Frontal cortex (tissue), 4 donors: Measurements from ENCODE around the gene TRIOBP. TPM values are rescaled to one million over a fixed set of nuclear protein-coding genes. Genes with fewer than 3 reads are reported as not detected.
A peak's percentile ranks its signal among the peaks of the same experiment; 100 is the strongest.

ENCODE experiments used
- DNase-seq, 2 donors: peaks; one replicate each; pipeline ENCODE4 v3.0.0; 2012; ENCODE audit warnings: low spot score in 2 of 2
- FAIRE-seq: peaks from 2 replicates; lab custom pipeline; 2012; peaks lifted over from hg19 to GRCh38; lab: Jason Lieb, UNC
- total RNA-seq: library from RNA; depleted of rRNA; stranded (reverse); fragments of >200 nt; gene quantifications from one replicate; pipeline ENCODE4 v1.2.3, GENCODE V29; 2014
- donor health status: control.
- donor health status: control.
- donor health status: control.

TRIOBP gene
- total RNA-seq, 1 donor from 2014 or later = 10.6 TPM

GRCh38 chr22:37745548-37746365 lies 48.9 kb downstream of the TRIOBP start:
- FAIRE-seq = no peak
- peak; percentile 94 to 95 for DNase-seq

GRCh38 chr22:37746366-37747079 lies 49.7 kb downstream of the TRIOBP start:
- FAIRE-seq (no peak), DNase-seq (no peak)

DNA sequence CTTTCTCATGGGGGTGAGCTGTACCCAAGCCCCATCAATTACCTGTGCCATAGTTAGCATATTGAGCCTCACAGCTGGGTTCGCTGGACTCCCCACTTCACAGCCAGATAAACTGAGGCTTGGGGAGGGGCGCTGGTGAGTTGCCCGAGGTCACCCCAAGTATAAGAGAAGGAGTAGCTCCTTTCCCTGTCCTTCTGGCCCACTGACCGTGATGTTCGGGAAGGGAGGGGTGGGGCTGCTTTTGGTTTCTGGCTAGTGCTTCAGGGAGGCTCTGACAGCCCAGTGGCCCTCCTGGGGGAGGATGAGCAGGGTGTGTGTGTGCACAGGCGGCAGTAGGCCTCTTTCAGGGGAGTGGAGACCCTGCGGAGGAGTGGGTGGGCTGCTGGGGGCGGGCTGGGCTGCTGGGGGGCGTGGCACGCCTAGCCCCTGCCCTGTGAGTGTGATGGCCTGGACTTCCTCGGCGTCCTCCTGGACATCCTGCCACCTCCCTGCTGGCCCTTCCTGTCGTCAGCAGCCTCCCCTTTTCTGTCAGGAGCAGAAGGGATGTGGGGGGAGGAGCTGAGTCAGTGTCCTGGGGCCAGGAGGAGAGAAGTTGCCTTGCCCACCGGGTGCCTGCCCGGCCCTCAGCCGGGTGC lies 50.3 kb downstream of the TRIOBP start:
- FAIRE-seq (no peak), DNase-seq (no peak)

GRCh38 chr22:37747715-37748100 lies 50.9 kb downstream of the TRIOBP start:
- DNase-seq (no peak), FAIRE-seq (no peak)

- DNase-seq (no peak), FAIRE-seq (no peak)
These were observed 51.8 kb downstream of the TRIOBP start for GRCh38 chr22:37748659-37749058.

- no peak for DNase-seq
- no peak for FAIRE-seq
These were observed 52.4 kb downstream of the TRIOBP start for GRCh38 chr22:37749226-37749625.

GRCh38 chr22:37749831-37750595 lies 53.2 kb downstream of the TRIOBP start:
- FAIRE-seq = no peak

GRCh38 chr22:37750596-37751162 lies 53.8 kb downstream of the TRIOBP start:
- no peak for DNase-seq
- FAIRE-seq = no peak

More at GRCh38 chr22:37749831-37750595, 53.2 kb downstream of the TRIOBP start:
- DNase-seq = no peak

DNA sequence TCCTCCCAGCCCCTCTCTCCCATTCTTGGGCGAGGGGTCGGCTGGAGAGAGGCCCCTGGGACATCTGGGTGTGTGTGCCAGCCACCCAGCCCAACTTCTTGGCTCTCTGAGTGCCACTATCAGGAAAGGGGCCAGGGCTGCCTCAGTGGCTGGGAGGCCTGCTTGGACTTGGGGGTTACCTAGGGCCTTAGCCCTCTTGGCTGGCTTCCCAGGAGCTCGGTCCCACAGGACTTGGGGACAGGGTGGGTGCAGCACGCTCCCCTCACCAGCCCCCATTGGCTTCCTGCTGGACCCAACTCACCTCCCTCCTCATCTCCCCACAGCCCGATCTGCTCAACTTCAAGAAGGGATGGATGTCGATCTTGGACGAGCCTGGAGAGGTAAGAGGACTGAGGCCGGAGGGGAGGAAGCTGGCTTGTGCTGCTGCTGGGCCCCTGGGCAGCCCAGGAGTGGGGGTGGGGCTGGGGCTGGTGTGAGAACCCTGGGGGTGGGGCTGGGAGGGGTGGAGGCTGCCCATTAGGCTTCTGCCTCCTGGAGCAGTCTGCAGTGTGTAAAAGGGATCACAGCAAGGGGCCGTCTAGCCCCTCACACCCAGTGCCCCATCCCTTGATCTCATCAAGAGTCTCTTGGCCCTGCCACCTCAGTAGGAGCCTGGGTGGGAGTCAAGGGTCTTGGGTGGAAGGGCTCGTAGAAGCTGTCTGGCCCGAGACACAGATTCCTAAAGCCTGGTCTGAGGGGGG lies 54.8 kb downstream of the TRIOBP start:
- DNase-seq (no peak), FAIRE-seq (no peak)

DNA sequence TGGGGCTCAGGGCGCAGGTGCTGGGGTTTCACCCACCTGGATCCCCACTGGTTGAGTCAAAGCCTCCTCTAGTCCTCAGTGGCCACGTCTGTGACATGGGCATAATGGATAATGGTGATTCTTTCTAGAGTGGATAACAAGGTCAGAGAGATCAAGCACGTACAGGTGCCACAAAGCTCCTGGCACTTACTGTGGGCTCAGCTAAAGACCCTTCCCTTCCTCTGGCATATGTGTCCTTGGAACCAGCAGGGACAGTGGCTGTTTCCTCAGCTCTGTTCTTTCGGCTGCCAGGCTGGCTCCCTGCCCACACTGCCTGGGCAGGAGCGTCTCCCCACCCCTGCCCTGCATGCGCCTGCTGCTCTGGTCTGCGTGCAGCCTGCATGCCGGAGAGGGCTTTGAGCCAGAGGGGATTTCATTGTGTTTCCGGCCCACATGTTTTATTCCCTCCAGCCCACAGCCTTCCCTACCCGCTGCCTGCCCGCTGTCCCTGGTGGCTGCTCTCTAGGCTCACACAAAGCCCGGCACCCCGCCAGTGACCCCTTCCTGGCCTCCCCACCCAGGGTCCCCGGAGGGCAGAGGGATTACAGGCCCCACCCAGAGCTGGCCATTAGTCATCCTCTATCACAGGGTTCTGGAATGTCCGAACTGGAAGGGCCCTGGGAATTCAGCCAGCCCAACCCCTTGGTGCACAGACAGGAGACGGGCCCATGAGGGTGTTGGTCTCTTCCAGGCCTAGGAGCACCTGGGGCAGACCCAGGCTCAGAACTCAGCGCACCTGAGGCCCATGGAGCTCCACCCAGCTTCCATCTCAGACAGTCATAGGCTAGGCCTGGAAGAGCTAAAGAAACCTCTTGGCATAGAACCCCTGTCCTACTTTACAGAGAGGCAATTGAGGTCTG lies 55.6 kb downstream of the TRIOBP start:
- FAIRE-seq (no peak), DNase-seq (peak; percentile 41 to 55)

DNA sequence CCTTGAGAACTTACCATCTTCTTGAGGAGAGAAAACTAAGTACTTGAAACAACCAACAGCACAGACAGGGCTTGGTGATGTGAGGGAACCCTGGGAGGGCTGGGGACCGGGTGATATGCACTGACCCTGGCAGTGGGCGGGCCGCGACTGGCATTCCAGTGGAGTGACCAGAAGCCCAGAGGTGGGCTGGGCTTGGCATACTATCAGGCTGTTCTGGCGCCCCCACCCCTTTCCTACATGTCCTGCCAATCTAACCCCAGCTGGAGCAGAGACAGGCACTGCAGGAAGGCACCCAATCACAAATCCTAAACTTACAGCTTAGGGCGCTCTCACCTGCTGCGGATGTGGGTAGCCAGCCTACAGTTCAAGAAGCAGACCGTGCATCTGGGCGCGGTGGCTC lies 56.9 kb downstream of the TRIOBP start:
- DNase-seq (no peak), FAIRE-seq (no peak)

DNA sequence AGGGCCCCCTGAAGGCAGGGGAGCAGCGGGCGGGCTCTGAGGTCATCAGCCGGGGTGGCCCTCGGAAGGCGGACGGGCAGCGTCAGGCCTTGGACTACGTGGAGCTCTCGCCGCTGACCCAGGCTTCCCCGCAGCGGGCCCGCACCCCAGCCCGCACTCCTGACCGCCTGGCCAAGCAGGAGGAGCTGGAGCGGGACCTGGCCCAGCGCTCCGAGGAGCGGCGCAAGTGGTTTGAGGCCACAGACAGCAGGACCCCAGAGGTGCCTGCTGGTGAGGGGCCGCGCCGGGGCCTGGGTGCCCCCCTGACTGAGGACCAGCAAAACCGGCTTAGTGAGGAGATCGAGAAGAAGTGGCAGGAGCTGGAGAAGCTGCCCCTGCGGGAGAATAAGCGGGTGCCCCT lies 60.8 kb downstream of the TRIOBP start:
- FAIRE-seq = no peak

GRCh38 chr22:37758694-37759093 lies 61.8 kb downstream of the TRIOBP start:
- DNase-seq (no peak), FAIRE-seq (no peak)

More for the DNA sequence above, 60.8 kb downstream of the TRIOBP start:
- DNase-seq = no peak

GRCh38 chr22:37759281-37759680 lies 62.4 kb downstream of the TRIOBP start:
- DNase-seq (no peak), FAIRE-seq (no peak)

DNA sequence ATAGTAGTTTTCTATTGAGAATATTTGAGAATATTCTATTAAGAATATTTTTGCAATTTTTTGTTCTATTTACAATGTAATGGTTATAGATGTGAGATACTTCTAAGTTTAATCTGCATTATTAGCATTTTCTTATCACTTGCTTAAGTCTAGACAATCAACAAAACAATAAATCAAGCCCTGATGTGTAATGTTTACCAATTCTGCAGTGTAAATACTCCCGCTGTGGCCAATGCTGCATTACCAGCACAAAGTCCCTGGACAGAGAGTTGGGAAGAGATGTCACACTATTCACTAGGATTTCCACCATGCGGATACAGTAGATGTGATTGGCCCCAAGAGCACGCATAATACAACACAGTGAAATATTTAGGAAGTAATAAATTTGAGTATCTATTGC lies 63.3 kb downstream of the TRIOBP start:
- FAIRE-seq (no peak), DNase-seq (no peak)

GRCh38 chr22:37762389-37762836 lies 65.6 kb downstream of the TRIOBP start:
- DNase-seq (no peak), FAIRE-seq (no peak)

- FAIRE-seq (no peak), DNase-seq (no peak)
These were observed 66.2 kb downstream of the TRIOBP start for GRCh38 chr22:37763012-37763411.

- FAIRE-seq (no peak), DNase-seq (no peak)
These were observed 66.8 kb downstream of the TRIOBP start for GRCh38 chr22:37763652-37764051.
